Kidney tubule cell (primary cell): Measurements from ENCODE around the gene ZNF177.

ENCODE experiments used
- DNase-seq: peaks from one replicate; pipeline ENCODE4 v3.0.0-alpha.2; 2018; ENCODE audit warnings: low spot score

The ZNF177 gene

DNA sequence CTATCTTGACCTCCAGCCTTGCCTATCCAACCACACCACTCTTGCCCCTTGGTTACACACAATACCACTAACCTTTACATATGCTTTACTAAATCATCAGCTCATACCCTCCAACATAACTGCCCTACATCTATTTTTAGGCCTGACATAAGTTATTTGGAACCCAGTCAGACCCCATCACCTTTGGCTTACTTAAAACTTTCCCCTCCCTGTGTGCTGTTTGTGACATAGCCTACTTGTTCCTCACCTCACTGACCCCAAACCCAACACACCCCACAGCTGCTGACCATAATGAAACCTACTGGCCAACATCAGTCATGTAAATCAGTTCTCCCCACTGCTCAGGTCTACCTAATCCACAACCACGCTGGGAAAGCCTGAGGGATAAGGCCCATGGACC, 67.6 kb downstream of the ZNF177 start:
- DNase-seq: no peak

DNA sequence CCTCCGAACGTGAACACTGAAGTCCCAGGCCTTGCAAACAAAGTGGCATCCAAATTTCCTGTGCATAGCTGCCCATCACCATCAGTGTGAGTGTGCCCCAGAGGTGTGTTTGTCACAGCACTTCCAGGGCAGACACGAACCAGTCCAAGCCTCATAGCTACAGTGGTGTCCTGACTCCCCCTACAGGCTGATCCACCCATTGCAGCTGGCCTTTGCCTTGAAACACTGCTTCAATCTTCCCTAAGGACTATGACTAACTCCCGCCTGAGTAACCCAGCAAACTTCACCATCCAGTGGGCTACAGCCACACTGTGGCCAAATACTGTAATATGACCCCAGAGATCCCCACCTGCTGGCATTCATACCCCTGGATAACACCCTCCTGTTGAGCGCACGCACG, 68.7 kb downstream of the ZNF177 start:
- peak; percentile 4 for DNase-seq
